ENCODE measurements around the gene TMEM144.

TMEM144 gene

GRCh38 chr4:158192439-158193158 lies 17.7 kb upstream of the TMEM144 start:
- no peak for TF ChIP-seq CTCF (IDR thresholded peaks at IDR 0.05; ENCODE audit: low read depth, low read length)

GRCh38 chr4:158193171-158193749 lies 17.0 kb upstream of the TMEM144 start:
- TF ChIP-seq CTCF (IDR thresholded peaks at IDR 0.05; ENCODE audit: low read depth, low read length), result peak; percentile 51
- DNase-seq (ENCODE audit: extremely low read depth, low read depth), result no peak

More at GRCh38 chr4:158192439-158193158, 17.7 kb upstream of the TMEM144 start:
- DNase-seq (ENCODE audit: extremely low read depth, low read depth), result no peak

- no peak for TF ChIP-seq CTCF (IDR thresholded peaks at IDR 0.05; ENCODE audit: low read depth, low read length)
- no peak for DNase-seq (ENCODE audit: extremely low read depth, low read depth)
Measured at GRCh38 chr4:158195297-158195696, 15.0 kb upstream of the TMEM144 start.

- TF ChIP-seq CTCF (IDR thresholded peaks at IDR 0.05; ENCODE audit: low read depth, low read length), result no peak
- DNase-seq (ENCODE audit: extremely low read depth, low read depth), result no peak
Measured at GRCh38 chr4:158197194-158197776, 13.0 kb upstream of the TMEM144 start.

GRCh38 chr4:158200214-158200613 lies 10.1 kb upstream of the TMEM144 start:
- no peak for TF ChIP-seq CTCF (IDR thresholded peaks at IDR 0.05; ENCODE audit: low read depth, low read length)
- DNase-seq (ENCODE audit: extremely low read depth, low read depth), result no peak

- DNase-seq (ENCODE audit: extremely low read depth, low read depth), result no peak
- TF ChIP-seq CTCF (IDR thresholded peaks at IDR 0.05; ENCODE audit: low read depth, low read length), result no peak
Measured at GRCh38 chr4:158201322-158201721, 9.0 kb upstream of the TMEM144 start.

- DNase-seq (ENCODE audit: extremely low read depth, low read depth), result no peak
- TF ChIP-seq CTCF (IDR thresholded peaks at IDR 0.05; ENCODE audit: low read depth, low read length), result no peak
Measured at GRCh38 chr4:158201876-158202275, 8.4 kb upstream of the TMEM144 start.
